HepG2 (cell line): ENCODE results near the gene ERFL. TPM values are rescaled to one million over a fixed set of nuclear protein-coding genes. Genes with fewer than 3 reads are reported as not detected.
A peak's percentile ranks its signal among the peaks of the same experiment; 100 is the strongest.

Source experiments
- AHDC1 ChIP-seq: sonication (generic); formaldehyde crosslinking; IDR thresholded peaks from 2 replicates; pipeline ENCODE4 v1.5.1; 2020; ENCODE audit warnings: mild to moderate bottlenecking, missing genetic modification reagents, borderline replicate concordance
- ATF7-NPFF ChIP-seq: sonication (generic); formaldehyde crosslinking; IDR thresholded peaks from 2 replicates; pipeline ENCODE4 v1.8.1; 2023; ENCODE audit warnings: mild to moderate bottlenecking, low read depth, missing genetic modification reagents, moderate library complexity
- DNMT1 ChIP-seq: sonication (generic); formaldehyde crosslinking; IDR thresholded peaks from 2 replicates; pipeline ENCODE4 v1.5.1; 2020; ENCODE audit warnings: mild to moderate bottlenecking, missing genetic modification reagents
- EP300 ChIP-seq, 3 experiments: sonication (generic) in 1 of 3; formaldehyde crosslinking in 1 of 3; IDR thresholded peaks; 2 replicates each; pipeline versions ENCODE4 v1.5.1 to v1.6.1; 2011 to 2020; ENCODE audit warnings: low read depth in 2 of 3, low read length in 2 of 3, borderline replicate concordance in 1 of 3, improper control_type of control experiment in 1 of 3, mild to moderate bottlenecking in 1 of 3, missing genetic modification reagents in 1 of 3, moderate library complexity in 1 of 3
- ISX ChIP-seq: sonication (generic); formaldehyde crosslinking; conservative IDR thresholded peaks from 2 replicates; pipeline ENCODE4 v1.5.0; 2020; ENCODE audit warnings: missing genetic modification reagents
- KLF12 ChIP-seq: sonication (generic); formaldehyde crosslinking; IDR thresholded peaks from 2 replicates; pipeline ENCODE4 v1.4.0; 2020; ENCODE audit warnings: missing genetic modification reagents, borderline replicate concordance
- NFRKB ChIP-seq: fragments of 450-650 bp; IDR thresholded peaks from 2 replicates; pipeline ENCODE4 v1.6.1; 2017
- PHB2 ChIP-seq: fragments of 450-650 bp; IDR thresholded peaks from 2 replicates; pipeline ENCODE4 v1.6.1; 2018; ENCODE audit not compliant: partially characterized antibody
- RFX5 ChIP-seq: IDR thresholded peaks from 2 replicates; pipeline ENCODE4 v1.6.1; 2011; ENCODE audit warnings: low read depth, low read length, improper control_type of control experiment
- ZNF253 ChIP-seq: sonication (generic); formaldehyde crosslinking; IDR thresholded peaks from 2 replicates; pipeline ENCODE4 v1.8.0; 2022; ENCODE audit warnings: mild to moderate bottlenecking, missing genetic modification reagents, borderline replicate concordance
- ZNF574 ChIP-seq: sonication (generic); formaldehyde crosslinking; IDR thresholded peaks from 2 replicates; pipeline ENCODE4 v1.4.0; 2020; ENCODE audit warnings: missing genetic modification reagents
- polyA plus RNA-seq, 8 experiments: library from polyadenylated mRNA; depleted of rRNA in 3 of 8; stranded (reverse) in 7 of 8; unstranded in 1 of 8; fragments of >200 nt; fragmentation: Illumina TruSeq in 4 of 8; extraction: Trizol in 4 of 8; gene quantifications; 2 replicates each; pipeline versions ENCODE4 v1.2.1 to v1.2.3, GENCODE V29; 2011 to 2016; ENCODE audit warnings: low read depth in 4 of 8, missing spikeins in 1 of 8, mixed read lengths in 1 of 8; ENCODE audit not compliant: insufficient read depth in 1 of 8
- total RNA-seq, 5 experiments: library from RNA; depleted of rRNA; stranded (reverse); fragments of >200 nt; fragmentation: Illumina TruSeq; extraction: Trizol; gene quantifications; 2 replicates each; pipeline ENCODE4 v1.2.3, GENCODE V29; 2016; ENCODE audit warnings: low read depth in 1 of 5
- TF ChIP-seq, protein P1 (sequence below): sonication (generic); formaldehyde crosslinking; IDR thresholded peaks from 2 replicates; pipeline ENCODE4 v1.8.1; 2022; ENCODE audit warnings: low read depth, mild to moderate bottlenecking, missing genetic modification reagents

The ERFL gene
- total and polyA plus RNA-seq, 2 of the 13 experiments (the other 11 are each of a cell fraction or from before 2014, with no cell fraction given) = not detected

DNA sequence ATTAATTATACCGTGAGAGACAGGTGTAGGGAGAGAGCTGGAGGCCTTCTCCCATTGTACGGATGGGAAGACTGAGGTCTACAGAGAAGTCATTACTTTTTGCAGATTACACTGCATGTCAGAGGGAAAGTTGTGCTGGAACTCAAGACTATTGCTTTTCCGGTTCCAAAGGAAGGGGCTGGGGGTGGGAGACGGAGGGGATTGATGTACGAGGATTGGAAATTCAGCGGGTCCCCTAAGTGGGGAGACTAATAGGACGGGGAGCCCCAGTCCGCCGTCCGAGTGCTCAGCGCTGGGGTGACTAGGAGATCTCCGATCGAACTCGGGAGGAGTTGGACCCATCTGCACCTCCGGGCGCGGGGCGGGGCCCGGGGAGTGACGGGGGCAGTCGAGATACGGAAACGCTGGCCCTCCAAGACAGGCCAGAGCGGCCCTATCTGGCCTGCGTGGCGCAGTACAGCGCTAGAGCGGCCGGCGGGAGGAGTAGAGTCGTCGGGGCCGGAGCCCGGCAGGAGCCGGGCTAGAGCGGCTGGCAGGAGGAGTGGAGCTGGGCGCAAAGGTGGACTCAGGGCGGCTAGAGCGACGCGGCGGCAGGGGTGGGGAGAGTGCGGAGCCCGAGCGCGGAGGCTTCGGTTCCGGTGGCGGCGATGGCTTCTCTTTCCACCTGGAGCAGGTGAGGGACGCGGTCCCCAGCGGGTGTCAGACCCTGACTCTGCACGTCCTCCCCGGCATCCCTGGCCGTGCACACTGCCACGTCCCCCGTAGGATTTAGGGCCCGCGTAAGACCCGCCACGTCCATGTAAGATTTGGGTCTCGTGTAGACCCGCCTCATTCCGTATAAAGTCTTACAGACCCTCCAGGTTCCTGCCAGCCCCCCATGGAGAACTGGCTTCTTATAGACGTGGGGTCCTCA is 44.2 kb downstream of the ERFL start (continued):
- TF ChIP-seq ZNF574 (CRISPR knock-in tag) (peak; percentile 100), ATF7-NPFF (CRISPR knock-in tag) (peak; percentile 66), EP300 (IDR thresholded peaks at IDR 0.05; ENCODE audit: low read depth in 2 of 2, low read length in 2 of 2) (peak; percentile 26 to 49; a peak in 2 of 4 replicates), EP300 (CRISPR knock-in tag; IDR thresholded peaks at IDR 0.05; ENCODE audit: borderline replicate concordance) (no peak), RFX5 (no peak), PHB2 (no peak), ZNF253 (CRISPR knock-in tag) (no peak), NFRKB (no peak), AHDC1 (CRISPR knock-in tag) (no peak), KLF12 (CRISPR knock-in tag) (peak; percentile 90; the same call in 1 of the 2 replicates), ISX (CRISPR knock-in tag) (no peak), DNMT1 (CRISPR knock-in tag) (no peak)
- TF ChIP-seq, protein P1, sequence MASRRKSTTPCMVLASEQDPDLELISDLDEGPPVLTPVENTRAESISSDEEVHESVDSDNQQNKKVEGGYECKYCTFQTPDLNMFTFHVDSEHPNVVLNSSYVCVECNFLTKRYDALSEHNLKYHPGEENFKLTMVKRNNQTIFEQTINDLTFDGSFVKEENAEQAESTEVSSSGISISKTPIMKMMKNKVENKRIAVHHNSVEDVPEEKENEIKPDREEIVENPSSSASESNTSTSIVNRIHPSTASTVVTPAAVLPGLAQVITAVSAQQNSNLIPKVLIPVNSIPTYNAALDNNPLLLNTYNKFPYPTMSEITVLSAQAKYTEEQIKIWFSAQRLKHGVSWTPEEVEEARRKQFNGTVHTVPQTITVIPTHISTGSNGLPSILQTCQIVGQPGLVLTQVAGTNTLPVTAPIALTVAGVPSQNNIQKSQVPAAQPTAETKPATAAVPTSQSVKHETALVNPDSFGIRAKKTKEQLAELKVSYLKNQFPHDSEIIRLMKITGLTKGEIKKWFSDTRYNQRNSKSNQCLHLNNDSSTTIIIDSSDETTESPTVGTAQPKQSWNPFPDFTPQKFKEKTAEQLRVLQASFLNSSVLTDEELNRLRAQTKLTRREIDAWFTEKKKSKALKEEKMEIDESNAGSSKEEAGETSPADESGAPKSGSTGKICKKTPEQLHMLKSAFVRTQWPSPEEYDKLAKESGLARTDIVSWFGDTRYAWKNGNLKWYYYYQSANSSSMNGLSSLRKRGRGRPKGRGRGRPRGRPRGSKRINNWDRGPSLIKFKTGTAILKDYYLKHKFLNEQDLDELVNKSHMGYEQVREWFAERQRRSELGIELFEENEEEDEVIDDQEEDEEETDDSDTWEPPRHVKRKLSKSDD (CRISPR knock-in tag) = peak; percentile 56; the same call in 1 of the 2 replicates
